ENCODE measurements around the gene PYROXD2.

DNA sequence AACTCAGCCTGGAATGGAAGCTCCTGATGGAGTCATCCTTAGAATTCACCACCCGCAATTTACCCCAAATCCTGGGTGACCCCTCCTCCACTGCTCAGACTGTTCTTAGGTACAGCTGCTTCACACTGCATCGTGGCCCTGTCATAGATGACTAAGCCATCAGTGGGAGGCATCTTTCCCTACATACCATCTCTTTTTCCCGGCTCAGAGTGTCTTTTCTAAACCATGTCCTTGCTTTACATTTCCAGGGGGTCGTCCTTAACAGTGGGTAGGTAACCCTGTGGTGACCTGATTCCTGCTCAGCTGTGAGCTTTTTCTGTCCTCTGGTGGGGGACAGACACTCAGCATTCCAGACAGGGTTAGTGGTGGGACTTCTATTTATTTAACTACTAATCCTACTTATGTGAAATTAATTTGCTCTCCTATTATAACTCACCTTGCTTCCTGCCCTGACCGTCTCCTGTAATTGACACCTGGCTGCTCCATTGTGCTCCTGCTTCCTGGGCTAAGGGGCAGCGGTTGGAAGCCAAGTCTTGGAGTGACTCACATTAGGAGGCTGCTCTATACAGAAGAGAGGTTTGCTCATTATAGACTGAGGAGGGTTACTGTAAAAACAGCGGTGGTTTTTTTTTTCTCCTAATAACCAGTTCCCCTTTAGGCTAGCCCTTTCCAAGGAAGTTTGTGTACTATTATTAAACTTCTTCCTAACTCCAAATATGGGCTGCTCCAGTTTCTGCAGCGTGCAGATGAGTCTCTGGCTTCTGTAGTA lies 40.6 kb downstream of the PYROXD2 start:
- no peak for TF ChIP-seq PBX3 (IDR thresholded peaks at IDR 0.05; ENCODE audit: insufficient replicate concordance, low read depth, low read length)
- TF ChIP-seq ELK1 (IDR thresholded peaks at IDR 0.05; ENCODE audit: low read depth, low read length): no peak
- TF ChIP-seq, protein P1, sequence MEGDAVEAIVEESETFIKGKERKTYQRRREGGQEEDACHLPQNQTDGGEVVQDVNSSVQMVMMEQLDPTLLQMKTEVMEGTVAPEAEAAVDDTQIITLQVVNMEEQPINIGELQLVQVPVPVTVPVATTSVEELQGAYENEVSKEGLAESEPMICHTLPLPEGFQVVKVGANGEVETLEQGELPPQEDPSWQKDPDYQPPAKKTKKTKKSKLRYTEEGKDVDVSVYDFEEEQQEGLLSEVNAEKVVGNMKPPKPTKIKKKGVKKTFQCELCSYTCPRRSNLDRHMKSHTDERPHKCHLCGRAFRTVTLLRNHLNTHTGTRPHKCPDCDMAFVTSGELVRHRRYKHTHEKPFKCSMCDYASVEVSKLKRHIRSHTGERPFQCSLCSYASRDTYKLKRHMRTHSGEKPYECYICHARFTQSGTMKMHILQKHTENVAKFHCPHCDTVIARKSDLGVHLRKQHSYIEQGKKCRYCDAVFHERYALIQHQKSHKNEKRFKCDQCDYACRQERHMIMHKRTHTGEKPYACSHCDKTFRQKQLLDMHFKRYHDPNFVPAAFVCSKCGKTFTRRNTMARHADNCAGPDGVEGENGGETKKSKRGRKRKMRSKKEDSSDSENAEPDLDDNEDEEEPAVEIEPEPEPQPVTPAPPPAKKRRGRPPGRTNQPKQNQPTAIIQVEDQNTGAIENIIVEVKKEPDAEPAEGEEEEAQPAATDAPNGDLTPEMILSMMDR (IDR thresholded peaks at IDR 0.05 in 2 of 3, conservative IDR thresholded peaks at IDR 0.05 in 1 of 3; ENCODE audit: control insufficient read depth in 2 of 3, extremely low read depth in 1 of 3, insufficient read depth in 1 of 3, low read depth in 3 of 3, low read length in 3 of 3): no peak
- TF ChIP-seq SMC3 (IDR thresholded peaks at IDR 0.05; ENCODE audit: borderline replicate concordance, low read length): no peak
- no peak for TF ChIP-seq EZH2 (IDR thresholded peaks at IDR 0.05; ENCODE audit: borderline replicate concordance, control insufficient read depth, low read depth, low read length)
- TF ChIP-seq POLR2A (IDR thresholded peaks at IDR 0.05; ENCODE audit: low read depth, low read length): no peak
- TF ChIP-seq YY1 (IDR thresholded peaks at IDR 0.05; ENCODE audit: low read depth, low read length): no peak
- TF ChIP-seq EP300 (IDR thresholded peaks at IDR 0.05; ENCODE audit: borderline replicate concordance in 1 of 2, control insufficient read depth in 1 of 2, low read depth in 2 of 2, low read length in 2 of 2): no peak
- no peak for TF ChIP-seq IRF3 (IDR thresholded peaks at IDR 0.05)

All from GM12878 (cell line).